ENCODE measurements around the gene CDX4.
"Not testable (repeated sequence)": the region's sequence is repeated elsewhere in the genome, so short reads cannot be mapped to it uniquely, and the experiment has no call there.

The CDX4 gene, protein sequence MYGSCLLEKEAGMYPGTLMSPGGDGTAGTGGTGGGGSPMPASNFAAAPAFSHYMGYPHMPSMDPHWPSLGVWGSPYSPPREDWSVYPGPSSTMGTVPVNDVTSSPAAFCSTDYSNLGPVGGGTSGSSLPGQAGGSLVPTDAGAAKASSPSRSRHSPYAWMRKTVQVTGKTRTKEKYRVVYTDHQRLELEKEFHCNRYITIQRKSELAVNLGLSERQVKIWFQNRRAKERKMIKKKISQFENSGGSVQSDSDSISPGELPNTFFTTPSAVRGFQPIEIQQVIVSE

DNA sequence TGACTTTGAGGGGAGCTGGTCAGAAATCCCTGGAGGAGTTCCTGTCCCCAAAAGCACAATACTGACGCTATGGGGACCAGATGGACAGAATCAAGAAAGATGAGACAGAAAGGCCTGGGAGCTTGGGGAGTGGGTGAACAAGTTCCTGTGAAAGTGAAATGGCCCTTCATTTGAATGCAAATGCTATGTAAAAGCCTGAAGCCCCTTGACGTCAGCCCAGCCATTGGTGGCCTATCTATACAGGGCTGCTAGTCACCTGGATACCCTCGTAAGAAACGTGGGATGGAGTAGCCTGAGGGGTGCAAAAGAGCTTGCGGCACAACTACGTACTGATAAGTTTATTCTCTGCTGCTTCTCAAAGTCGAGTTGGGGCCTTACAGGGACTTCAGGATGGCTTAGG is at the start of gene CDX4:
Gene CDX4, plus strand, starts transcription at position 223 of the 400 bp plus-strand sequence. CDS start 201 bp downstream, outside the sequence.
- DNase-seq (ENCODE audit: low read depth): no peak

DNA sequence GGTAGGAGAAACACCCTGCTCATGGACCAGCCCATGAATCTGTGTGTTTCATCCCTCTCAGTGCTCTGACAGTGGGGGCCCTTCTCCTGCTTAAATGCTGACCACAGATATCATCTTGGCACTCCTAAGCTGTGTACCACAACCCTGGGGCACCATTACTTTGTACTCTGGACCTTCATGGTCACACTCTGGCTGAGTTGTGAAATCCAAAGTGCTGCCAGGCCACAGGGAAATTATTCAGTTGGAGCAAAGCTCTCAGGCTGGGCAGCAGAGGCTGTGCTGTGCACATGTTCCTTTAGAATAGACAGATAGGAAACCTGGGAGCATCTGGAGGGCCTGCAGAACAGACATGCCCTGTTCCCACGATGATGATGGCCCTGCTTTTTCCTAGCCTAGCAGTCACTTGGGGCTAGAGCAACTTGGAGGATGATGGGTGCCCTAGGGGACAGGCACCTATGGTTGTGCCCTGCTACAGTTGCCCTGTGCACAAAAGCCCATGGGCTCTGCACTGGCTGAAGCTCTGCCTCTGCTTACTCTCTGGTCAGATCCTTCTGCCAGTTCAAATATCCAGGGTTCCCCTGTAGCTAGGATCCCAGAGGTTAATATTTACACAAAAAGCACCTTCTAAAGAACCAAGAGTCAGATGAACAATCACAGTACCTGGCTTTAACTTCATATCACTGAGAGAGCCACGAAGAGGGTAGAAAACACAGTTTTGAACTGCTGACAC is 48.5 kb upstream of the CDX4 start:
- DNase-seq (ENCODE audit: low read depth): no peak

DNA sequence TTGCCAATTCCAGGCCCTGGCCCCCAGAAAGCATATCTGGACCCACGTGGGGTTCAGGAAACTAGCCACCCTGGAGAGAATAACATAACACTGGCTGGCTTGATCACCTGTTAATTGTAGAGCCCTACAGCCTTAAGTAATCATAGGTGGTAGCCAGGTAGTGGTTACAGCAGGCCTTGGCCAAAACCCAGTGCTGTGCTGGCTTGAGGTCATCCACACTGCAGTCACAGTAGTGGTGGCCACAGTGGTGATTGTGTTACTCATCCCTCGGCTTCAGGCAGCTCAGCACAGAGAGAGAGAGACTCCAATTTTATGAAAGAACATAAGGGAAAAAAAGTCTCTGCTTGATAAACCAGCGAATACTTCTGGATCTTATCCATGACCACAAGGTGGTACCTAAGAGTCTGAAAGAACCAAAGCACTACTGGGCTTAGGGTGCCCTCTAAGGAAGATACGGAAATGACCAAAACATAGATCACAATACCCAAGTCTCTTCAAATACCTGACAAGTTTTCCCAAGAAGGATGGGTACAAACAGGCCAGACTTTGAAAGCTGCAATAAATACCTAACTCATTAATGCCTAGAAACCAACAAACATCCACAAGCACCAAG is 46.6 kb upstream of the CDX4 start:
- DNase-seq (ENCODE audit: low read depth): no peak

DNA sequence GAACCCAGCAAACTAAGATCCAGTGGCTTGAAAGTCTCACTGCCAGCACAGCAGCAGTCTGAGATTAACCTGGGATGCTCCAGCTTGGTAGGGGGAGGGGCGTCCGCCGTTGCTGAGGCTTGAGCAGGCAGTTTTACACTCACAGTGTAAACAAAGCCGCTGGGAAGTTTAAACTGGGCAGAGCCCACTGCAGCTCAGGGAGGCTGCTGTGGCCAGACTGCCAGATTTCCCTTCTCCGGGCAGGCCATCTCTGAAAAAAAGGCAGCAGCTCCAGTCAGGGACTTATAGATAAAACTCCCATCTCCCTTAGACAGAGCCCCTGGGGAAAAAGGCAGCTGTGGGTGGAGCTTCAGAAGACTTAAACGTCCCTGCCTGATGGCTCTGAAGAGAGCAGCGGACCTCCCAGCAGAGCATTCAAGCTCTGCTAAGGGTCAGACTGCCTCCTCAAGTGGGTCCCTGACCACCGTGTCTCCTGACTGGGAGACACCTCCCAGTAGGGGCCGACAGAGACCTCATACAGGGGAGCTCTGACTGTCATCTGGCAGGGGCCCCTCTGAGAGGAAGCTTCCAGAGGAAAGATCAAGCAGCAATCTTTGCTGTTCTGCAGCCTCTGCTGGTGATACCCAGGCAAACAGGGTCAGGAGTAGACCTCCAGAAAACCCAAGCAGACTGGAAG is 45.1 kb upstream of the CDX4 start:
- no peak for DNase-seq (ENCODE audit: low read depth)

DNA sequence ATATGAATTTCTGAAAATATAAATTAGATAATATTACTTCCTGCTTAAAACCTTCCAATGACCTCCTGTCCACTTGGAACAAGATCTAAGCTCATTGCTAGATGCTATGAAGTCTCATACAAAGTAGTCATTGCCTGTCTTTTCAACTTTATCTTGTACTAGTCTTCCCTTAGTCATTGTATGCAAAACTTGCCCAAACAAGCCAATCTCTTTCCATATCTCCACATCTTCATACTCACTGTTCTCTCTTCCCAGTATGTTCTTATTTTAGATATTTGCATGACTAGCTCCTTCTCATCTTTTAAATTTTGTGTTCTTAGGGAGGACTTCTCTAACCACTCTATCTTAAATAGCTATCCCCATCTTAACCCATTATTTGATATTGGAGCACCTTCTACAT is 33.9 kb upstream of the CDX4 start:
- no peak for DNase-seq (ENCODE audit: low read depth)

DNA sequence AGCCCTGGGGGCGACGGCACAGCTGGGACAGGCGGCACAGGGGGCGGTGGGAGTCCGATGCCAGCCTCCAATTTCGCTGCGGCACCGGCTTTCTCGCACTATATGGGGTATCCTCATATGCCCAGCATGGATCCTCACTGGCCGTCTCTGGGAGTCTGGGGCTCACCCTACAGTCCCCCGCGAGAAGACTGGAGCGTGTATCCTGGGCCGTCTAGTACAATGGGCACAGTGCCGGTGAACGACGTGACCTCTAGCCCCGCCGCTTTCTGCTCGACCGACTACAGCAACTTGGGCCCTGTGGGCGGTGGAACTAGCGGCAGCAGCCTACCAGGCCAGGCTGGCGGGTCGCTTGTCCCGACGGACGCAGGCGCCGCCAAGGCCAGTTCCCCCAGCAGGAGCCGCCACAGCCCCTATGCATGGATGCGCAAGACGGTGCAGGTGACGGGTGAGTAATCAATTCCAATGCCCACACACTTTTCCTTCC is 500 bp downstream of the CDX4 start:
- DNase-seq (ENCODE audit: low read depth): no peak

DNA sequence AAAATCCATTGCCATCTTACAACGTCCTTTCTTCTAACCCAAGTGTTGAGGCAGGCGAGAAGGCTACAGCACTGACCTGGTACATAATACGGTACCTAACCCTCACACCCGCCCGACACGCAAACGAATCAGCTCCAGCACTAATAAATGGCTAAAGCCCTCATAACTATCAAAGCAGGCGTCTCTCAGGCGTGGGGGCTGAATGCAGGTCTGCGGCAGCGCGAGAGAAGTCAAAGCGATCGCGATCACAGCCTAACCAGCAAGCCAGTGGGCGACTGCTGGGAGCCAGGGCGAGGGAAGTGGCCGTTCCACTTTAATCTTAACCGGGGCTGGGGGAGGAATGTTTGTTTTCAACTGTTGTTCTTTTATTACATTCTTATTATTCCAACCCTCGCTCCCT is 1.5 kb downstream of the CDX4 start:
- no peak for DNase-seq (ENCODE audit: low read depth)

DNA sequence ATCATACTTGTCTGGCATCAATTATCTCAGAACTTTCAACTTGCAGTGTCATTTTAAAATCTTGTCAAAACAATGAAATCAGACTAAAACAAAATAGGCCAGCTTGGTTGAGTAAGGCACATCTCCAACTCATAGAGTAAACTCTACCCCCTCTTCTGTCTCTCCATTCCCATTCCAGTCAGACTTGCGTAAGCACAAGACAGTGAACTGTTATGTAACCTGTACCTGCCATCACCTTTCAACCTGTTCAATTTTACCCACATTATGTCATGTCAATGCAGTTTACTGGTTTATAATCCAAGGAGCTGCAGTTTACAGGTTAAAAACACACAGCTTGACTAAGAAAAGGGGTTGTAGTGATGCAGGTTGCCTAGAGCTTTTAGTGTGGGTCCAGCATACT is 8.3 kb downstream of the CDX4 start:
- no peak for DNase-seq (ENCODE audit: low read depth)

DNA sequence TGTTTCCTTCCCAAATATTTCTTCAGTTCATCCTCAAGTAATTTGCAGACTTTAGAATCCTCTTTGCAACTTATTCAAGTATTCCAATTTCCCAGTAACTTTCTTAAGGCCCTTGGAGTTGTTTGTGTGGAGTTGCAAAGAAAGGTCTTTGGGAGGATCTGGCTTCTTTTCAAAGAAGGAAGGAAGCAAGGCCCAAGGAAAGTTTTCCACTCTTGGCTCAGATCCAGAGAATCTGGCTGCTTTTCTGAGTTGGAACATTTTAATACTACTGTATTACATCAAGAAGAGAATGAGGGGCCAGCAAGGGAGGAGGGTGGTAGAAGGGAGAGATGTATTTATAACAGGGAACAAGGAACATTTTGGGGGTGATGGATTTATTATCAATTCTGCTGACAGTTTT is 10.5 kb downstream of the CDX4 start:
- no peak for DNase-seq (ENCODE audit: low read depth)

DNA sequence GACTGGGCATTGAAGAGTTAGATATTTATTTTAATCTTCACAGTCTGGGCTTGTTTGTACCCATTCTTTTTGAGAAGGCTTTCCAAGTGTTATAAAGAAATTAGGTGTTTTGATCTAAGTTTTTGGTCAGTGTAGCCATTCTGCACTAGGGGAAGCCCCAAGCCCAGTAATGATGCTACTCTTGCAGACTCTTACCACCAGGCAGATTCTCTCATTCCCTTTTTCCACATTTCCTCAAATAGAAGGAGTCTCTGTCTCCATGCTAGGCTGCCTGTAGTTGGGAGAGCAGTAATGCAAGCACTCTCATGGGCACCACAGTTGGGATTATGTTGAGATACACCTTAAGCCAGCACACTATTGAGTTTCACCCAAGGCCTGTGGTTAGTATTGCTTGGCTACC is 21.5 kb downstream of the CDX4 start:
- DNase-seq (ENCODE audit: low read depth): no peak

DNA sequence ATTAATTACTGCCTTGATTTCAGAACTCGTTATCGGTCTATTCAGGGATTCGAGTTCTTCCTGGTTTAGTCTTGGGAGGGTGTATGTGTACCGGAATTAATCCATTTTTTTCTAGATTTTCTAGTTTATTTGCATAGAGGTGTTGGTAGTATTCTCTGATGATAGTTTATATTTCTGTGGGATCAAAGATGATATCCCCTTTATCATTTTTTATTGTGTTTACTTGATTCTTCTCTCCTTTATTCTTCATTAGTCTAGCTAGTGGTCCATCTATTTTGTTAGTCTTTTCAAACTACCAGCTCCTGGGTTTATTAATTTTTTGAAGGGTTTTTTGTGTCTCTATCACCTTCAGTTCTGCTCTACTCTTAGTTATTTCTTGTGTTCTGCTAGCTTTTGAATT is 32.1 kb downstream of the CDX4 start:
- DNase-seq (ENCODE audit: low read depth): no peak

DNA sequence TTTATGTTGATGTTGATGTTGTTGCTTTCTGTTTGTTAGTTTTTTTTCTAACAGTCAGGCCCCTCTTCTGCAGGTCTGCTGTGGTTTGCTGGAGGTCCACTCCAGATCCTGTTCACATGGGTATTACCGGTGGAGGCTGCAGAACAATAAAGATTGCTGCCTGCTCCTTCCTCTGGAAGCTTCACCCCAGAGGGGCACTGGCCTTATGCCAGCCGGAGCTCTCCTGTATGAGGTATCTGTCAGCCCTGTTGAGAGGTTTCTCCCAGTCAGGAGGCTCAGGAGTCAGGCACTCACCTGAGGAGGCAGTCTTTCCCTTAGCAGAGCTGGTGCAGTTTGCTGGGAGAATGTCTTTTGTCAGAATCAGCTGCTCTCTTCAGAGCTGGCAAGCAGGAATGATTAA is 34.7 kb downstream of the CDX4 start:
- no peak for DNase-seq (ENCODE audit: low read depth)

DNA sequence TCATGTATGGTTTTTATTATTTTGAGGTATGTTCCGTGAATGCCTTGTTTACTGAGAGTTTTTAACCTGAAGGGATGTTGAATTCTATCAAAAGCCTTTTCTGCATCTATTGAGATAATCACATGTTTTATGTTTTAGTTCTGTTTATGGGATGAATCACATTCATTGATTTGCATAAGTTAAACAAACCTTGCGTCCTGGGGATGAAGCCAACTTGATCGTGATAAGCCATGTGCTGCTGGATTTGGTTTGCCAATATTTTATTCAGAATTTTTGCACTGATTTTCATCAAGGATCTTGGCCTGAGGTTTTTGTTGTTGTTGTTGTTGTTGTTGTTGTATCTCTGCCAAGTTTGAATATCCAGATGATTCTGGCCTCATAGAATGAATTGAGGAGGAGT is 43.8 kb downstream of the CDX4 start:
- no peak for DNase-seq (ENCODE audit: low read depth)

DNA sequence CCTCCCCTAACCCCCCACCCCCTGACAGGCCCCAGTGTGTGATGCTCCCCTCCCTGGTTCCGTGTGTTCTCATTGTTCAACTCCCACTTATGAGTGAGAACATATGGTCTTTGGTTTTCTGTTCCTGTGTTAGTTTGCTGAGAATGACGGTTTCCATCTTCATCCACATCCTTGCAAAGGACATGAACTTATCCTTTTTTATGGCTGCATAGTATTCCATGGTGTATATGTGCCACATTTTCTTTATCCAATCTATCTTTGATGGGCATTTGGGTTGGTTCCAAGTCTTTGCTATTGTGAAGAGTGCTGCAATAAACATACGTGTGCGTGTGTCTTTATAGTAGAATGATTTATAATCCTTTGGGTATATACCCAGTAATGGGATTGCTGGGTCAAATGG is 45.3 kb downstream of the CDX4 start:
- not testable (repeated sequence) for DNase-seq (ENCODE audit: low read depth)

Data from stimulated activated CD8-positive, alpha-beta memory T cell treated with anti-CD3 and anti-CD28 coated beads, Interleukin-12 subunit alpha, Interleukin-12 subunit beta, amount 100 ng/mL, for 4 hours (primary cell).